Measurements from ENCODE around the gene PRR5. TPM values are rescaled to one million over a fixed set of nuclear protein-coding genes. Genes with fewer than 3 reads are reported as not detected.

PRR5 gene
- total and polyA plus RNA-seq, 2 of the 13 experiments (the other 11 are each of a cell fraction or from before 2014, with no cell fraction given): 11.6 to 27.5 TPM

DNA sequence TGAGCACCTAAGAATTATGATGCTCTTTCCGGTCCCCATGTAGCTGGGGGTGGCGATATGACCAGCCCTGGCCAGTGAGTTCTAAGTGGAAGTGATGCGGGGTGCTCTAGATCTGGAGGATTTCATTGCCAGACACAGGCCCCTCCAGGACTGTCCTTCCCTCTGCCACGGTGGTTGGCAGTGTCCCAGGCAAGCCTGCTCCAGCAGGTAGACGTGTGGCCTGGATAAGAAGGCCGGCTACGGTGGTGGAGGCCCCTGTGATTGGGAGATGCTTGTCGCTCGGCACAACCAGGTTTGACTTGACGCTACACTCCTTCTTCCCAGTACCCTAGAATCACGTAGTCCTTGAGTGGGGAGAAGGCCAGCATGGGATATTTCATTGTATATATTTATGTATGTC, 41.2 kb downstream of the PRR5 start:
- ChIA-PET POLR2A (no interaction called here), CTCF (ENCODE audit: low intra/inter-chr PET ratio, low total read pairs) (no interaction called here)
- Histone ChIP-seq H3K27ac (ENCODE audit: extremely low read length, insufficient read depth, low read length) (no peak overlapping the region), H3K4me3 (replicated peaks in 1 of 3; ENCODE audit: insufficient read depth in 1 of 3, low read depth in 2 of 3, low read length in 3 of 3) (no peak overlapping the region), H3K9me3 (ENCODE audit: low read length) (no peaks in the 10 kb centered on the region), H3K79me2 (ENCODE audit: insufficient read depth, low read length) (no peaks in the 10 kb centered on the region), H3K27me3 (ENCODE audit: control insufficient read depth in 1 of 2, insufficient read depth in 2 of 2, low read length in 2 of 2) (peaks cover 0 to 6% of the 10 kb centered on the region in 2 experiments; a peak in 2 of 5 replicates), H3K36me3 (replicated peaks in 1 of 2; ENCODE audit: control insufficient read depth in 1 of 2, insufficient read depth in 2 of 2, low read length in 2 of 2) (no peaks in the 10 kb centered on the region), H2AFZ (ENCODE audit: low read length) (no peak overlapping the region), H4K20me1 (ENCODE audit: insufficient read depth, low read length) (0 out of 2 replicates have a peak, but pooled peaks cover under 1% of the 10 kb centered on the region), H3K4me1 (ENCODE audit: insufficient read depth, low read length) (peaks cover 39% of the 10 kb centered on the region), H3K9ac (ENCODE audit: insufficient read depth, low read depth, low read length) (no peak overlapping the region), H3K4me2 (ENCODE audit: low read depth, low read length) (no peak overlapping the region)
- WGBS (ENCODE audit: low lambda C conversion rate): 57% methylated on average over 6 of the region's 11 CpGs
- in situ Hi-C loops (cut with HindIII; ENCODE audit: extremely low pct_ligation_motif_present, low pct_unique_long_range_greater_than_20kb) (no loop called here), intact Hi-C loops (cut with micrococcal nuclease; ENCODE audit: unreplicated experiment) (loop anchor here (5.0 kb wide), 1 partner anchor 366 kb away; no protein-coding TSS in a partner anchor)
- no peak for TF ChIP-seq ZNF235 (CRISPR knock-in tag; IDR thresholded peaks at IDR 0.05; ENCODE audit: borderline replicate concordance)
- TF ChIP-seq ZNF747 (CRISPR knock-in tag; IDR thresholded peaks at IDR 0.05; ENCODE audit: borderline replicate concordance): no peak
- TF ChIP-seq MBD4 (IDR thresholded peaks at IDR 0.05; ENCODE audit: borderline replicate concordance, low read length): no peak
- no peak for TF ChIP-seq ZBTB3 (CRISPR knock-in tag; IDR thresholded peaks at IDR 0.05; ENCODE audit: borderline replicate concordance, low read depth)
- no peak for TF ChIP-seq SATB2 (CRISPR knock-in tag; IDR thresholded peaks at IDR 0.05)
- no peak for TF ChIP-seq AGO1 (IDR thresholded peaks at IDR 0.05; ENCODE audit: low read depth, low read length, poor library complexity, severe bottlenecking)
- TF ChIP-seq DNMT1 (CRISPR knock-in tag; IDR thresholded peaks at IDR 0.05): no peak
- no peak for TF ChIP-seq ZNF367 (CRISPR knock-in tag; IDR thresholded peaks at IDR 0.05; ENCODE audit: borderline replicate concordance)
- TF ChIP-seq SAP130 (CRISPR knock-in tag; IDR thresholded peaks at IDR 0.05; ENCODE audit: low read depth): no peak
- TF ChIP-seq ZNF841 (CRISPR knock-in tag; IDR thresholded peaks at IDR 0.05; ENCODE audit: borderline replicate concordance): no peak
- no peak for TF ChIP-seq HOXA3 (CRISPR knock-in tag; IDR thresholded peaks at IDR 0.05)
- no peak for TF ChIP-seq ZNF207 (IDR thresholded peaks at IDR 0.05; ENCODE audit: borderline replicate concordance)
- no peak for TF ChIP-seq MEF2D (CRISPR knock-in tag; IDR thresholded peaks at IDR 0.05)
- FAIRE-seq (no peak), ATAC-seq (no peak; the same call in 2 of the 3 replicates), DNase-seq (ENCODE audit: low spot score) (no peak)
- BruUV-seq (replicated peaks): no TSS peak
